GM18873 (cell line): Measurements from ENCODE around the gene ZNF569.
A peak's percentile ranks its signal among the peaks of the same experiment; 100 is the strongest.

Experiments
- ATAC-seq: cut with Tn5 transposase; IDR thresholded peaks from one replicate; pipeline ENCODE4 v1.9.1; 2021; ENCODE audit warnings: mild to moderate bottlenecking, moderate library complexity, moderate number of reproducible peaks; ENCODE audit not compliant: unreplicated experiment, low FRiP score

ZNF569 gene

DNA sequence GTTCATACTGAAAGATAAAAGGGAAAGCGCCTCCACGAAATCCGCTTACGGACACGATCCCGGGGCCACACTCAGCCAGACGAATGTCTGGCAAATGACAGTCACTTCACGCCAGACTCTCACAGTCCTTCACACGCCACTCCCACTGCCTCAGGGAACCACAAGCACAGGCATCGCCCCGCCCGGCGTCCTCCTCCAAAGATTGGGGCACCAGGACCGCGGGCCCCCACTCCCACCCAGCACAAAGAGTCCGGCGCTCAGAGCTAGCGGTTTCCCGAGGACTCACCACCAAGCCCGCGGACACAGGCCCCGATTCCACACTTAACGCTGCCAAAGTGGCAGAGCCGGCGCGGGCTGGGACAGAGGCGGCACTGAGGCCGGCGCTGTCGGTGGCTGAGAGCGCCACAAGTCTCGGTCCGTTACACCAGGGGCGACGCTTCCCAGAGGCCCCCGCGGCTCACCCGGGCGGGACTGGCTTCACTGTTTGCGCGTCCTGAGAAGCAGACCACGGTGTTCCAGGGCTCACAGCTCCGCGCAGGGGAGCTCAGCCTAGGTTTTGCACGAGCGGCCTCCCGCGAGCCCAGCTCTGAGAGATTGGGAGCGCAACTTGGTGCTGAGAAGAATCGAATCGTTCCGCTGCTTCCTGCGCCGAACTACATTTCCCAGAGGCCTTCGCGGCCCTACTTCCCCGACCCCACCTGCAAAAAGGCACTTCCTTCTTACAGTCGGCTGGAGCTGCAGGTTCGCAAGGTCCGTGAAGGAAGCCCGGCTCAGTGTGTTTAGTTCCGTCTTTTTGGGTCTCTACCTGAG, at the start of gene ZNF569:
TSS of gene ZNF569 (minus strand) at position 647 of the 810 bp plus-strand sequence. CDS start 22,523 bp downstream, outside the sequence.
- ATAC-seq: peak; percentile 57

DNA sequence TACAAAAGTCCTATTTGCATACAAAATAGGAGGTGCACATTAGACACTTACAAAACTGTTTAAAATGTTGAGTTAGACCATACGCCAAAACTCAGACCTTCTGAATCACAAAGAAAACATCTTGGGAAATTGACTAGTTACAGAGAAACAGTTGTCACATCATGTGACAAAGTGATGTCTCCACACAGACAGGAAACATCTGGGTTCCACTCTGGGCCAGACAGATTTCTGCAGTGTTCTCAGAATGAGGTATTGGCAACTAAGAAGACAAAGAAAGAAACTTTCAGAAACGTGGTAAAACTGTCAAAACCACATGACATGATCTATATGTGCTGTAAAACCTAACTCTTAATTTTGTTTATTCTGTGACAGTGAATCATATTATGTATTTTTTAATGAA, 46.2 kb upstream of the ZNF569 start:
- no peak for ATAC-seq

DNA sequence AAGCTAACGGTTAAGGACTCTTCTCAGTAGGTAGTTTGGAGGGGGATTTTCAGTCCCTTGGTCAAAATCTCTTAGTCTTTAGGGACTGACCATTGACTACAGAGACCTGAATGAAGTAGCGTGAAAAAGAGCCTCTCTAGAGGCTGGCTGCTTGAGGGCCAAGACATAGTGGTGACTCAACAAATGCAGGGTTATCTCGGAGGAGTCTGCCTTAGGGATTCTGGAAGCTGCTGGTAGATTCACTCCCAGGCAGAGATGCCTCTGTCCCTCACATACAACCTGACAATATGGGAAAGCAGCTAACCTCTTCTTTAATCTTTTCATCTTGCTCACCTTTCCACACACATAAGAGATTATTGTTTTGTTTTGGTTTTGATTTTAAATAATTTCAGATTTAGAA, 44.6 kb upstream of the ZNF569 start:
- ATAC-seq: no peak

DNA sequence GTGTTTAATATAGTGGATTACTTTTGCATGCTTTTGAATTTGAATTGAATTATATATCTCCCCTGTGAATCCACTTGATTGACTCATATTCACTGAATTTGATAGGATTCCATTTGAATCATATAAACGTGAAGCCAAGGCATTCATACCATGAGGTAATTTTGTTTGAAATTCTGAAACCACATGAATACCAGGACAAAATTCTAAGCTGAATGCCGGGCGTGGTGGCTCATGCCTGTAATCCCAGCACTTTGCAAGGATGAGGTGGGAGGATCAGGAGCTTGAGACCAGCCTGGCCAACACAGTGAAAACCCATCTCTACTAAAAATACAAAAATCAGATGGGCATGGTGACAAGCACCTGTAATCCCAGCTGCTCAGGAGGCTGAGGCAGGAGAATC, 43.9 kb upstream of the ZNF569 start:
- no peak for ATAC-seq

DNA sequence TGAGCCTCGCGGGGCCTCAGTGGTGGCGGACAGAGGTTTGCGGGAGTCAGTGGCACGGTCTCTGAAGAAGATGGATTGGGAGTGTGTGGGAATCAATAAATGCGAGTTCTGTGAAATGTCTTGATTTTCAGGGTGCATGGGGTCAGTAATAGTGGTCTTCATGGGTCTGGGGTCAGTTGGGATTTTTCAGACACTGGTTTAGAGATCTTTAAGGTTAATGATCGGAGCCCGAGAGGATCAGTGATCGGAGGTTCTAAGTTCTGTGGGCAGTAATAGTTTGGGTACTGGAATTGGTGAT, 39.9 kb upstream of the ZNF569 start:
- ATAC-seq: no peak

DNA sequence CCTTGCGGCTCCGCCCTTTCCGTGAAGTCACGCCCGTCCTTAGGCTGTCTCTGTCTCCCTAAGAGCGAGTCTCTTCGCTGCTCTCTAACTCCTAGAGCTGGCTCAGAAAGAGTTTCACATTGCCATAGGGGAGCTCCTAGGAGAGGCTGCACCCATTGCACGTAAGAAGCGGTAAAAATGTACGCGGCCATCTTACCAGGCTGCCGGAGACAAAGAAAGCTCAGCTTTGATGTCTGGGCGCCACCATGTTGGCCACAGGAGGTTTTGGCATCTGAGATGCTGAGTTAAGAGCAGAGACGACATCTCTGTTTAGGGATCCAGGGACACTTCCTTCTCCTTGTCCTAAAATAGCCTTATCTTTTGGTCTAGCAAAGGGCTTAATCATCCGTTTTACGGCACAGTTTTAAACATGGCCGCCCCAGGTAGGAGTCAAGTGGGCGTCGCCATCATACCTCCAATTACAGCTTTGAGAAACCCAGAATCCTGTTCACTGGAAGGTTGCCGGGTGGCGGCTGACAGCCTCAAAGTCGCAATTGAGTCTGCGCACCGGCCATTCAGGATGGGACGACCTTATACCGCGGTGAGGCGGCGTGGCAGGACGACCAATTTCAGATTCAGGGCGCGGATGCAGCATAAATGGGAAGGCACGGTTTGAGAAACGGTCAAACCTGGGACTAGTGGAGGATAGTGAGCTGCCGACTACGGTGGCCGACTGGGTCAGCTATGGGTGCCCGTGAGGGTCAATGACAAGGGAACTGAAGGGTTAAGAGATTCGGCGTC, 39.3 kb upstream of the ZNF569 start, which contains the start of gene ZNF793:
TSS of gene ZNF793 (plus strand) at position 553 of the 780 bp plus-strand sequence. CDS start 16,501 bp downstream, outside the sequence.
- peak; percentile 73 for ATAC-seq

GRCh38 chr19:37505958-37506386, 38.7 kb upstream of the ZNF569 start:
- ATAC-seq: no peak

DNA sequence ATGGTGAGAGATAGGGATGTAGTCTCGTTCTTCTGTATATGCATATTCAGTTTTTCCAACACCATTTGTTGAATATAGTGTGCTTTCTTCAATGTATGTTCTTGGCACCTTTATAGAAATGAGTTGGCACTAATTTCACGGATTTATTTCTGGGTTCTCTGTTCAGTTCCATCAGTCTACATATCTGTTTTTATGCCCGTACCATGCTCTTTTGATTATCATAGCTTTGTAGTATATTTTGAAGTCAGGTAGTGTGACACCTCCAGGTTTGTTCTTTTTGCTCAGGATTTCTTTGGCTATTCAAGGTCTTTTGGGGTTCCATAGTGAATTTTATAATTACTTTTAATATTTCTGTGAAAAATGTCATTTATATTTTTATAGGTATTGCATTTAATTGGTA, 25.0 kb upstream of the ZNF569 start:
- ATAC-seq: no peak

DNA sequence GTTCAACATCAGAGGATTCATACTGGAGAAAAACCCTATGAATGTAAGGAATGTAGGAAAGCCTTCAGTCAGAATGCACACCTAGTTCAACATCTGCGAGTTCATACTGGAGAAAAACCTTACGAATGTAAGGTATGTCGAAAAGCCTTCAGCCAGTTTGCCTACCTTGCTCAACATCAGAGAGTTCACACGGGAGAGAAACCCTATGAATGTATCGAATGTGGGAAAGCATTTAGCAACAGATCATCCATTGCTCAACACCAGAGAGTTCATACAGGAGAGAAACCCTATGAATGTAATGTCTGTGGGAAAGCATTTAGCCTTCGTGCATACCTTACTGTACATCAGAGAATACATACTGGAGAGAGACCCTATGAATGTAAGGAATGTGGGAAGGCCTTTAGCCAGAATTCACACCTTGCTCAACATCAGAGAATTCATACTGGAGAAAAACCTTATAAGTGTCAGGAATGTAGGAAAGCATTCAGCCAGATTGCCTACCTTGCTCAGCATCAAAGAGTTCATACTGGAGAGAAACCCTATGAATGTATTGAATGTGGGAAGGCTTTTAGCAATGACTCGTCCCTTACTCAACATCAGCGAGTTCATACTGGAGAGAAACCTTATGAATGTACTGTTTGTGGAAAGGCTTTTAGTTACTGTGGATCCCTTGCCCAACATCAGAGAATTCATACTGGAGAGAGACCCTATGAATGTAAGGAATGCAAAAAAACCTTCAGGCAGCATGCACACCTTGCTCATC, 17.3 kb upstream of the ZNF569 start:
- no peak for ATAC-seq

DNA sequence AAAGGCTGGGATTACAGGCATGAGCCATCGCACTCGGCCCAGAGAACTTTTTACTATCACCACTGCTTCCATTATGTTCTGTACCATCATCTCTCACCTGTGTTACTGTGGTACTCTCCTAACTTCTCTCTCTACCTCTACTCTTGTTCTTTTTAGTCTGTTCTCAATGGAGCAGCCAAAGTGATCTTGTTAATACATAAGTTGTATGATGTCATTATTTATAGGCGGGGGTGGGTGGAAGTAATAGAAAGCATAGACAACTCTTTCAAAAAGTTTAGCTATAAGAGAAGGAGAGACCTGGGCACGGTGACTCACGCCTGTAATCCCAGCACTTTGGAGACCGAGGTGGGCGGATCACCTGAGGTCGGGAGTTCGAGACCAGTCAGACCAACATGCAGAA, 4.9 kb upstream of the ZNF569 start:
- ATAC-seq: no peak

DNA sequence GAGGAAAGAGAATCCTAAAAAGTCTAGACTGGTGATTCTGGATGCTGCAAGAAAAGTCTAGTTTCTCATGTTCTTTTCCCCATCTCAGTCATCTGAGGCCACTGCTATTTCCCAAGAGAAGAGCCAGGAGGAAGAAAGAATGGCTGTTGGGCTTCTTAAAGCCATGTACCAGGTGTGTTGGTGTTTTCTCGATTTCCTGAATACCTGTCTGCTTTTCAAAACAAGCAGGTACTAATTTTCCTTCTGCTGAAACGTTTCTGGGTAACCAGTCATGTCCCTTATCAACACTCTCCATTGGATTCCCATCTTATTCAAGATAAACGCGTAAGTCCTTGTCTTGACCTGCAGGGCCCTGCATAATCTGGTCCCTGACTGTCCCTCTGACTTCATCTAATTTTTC, 3.0 kb upstream of the ZNF569 start:
- no peak for ATAC-seq

DNA sequence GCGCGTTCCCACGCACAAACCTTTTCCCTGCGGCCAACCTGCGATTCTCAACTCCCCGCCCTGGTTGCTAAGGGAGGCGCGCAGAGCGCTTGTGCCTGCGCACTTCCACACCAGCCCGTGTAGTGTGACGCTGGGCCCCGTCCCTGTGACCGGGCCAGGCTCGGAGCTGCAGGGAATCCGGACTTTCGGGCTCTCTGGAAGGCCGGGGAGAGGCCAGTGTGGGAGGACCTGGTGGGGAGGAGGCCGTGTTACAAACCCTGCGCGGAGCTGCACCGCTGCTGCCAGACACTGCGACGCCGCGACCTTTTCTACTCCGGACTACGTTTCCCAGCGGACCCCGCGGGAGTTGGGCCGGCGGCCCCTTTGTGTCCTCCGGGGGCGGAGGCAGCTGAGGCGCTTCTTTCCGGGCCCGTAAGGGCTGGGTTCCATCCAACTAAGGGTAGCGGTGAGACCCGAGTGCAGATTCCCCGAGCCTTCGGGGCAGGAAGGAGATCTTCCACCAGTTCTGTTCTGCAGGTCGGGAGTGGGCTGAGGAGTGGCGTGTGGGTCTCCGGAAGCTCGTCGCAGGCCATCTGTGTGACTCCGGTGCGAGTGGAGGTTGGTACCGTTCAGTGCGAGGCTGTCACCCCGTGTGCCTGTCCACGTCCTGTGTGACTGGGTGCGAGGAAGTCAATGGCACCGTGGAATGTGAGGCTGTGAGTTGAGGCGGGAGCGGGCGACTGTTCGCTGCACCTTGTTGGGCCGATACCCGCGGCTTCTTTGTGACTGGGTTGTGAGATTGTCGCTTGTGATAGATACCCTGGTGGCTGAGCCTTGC, 1.9 kb upstream of the ZNF569 start, which contains the start of gene ZNF570:
TSS of gene ZNF570 (plus strand) at position 396 of the 817 bp plus-strand sequence. CDS start 999 bp downstream, outside the sequence.
- peak; percentile 37 for ATAC-seq

DNA sequence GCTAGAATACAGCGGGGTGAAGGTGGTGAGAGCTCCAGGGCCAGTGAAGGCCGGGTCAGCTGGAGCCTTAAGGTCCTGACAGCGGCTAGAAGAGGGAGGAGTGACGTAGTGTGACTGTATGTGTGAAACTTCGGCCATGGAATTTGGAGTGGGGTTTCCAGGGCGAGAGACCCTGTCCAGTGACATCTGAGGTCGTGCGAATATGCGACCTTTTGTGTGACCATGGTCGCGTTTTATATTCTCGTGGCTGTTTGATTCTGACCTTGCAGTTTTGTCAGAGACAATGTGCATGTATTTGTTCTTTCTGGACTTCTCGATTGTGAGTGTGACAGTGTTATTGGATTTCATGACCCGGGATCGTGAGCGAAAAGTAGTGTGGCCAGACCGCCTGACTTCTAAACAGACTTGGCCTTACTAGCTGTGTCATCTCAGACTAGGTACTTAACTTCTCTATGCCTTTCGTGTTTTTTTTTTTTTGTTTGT, 405 bp upstream of the ZNF569 start:
- ATAC-seq: no peak

GRCh38 chr19:37466277-37466797, 907 bp downstream of the ZNF569 start:
- no peak for ATAC-seq

DNA sequence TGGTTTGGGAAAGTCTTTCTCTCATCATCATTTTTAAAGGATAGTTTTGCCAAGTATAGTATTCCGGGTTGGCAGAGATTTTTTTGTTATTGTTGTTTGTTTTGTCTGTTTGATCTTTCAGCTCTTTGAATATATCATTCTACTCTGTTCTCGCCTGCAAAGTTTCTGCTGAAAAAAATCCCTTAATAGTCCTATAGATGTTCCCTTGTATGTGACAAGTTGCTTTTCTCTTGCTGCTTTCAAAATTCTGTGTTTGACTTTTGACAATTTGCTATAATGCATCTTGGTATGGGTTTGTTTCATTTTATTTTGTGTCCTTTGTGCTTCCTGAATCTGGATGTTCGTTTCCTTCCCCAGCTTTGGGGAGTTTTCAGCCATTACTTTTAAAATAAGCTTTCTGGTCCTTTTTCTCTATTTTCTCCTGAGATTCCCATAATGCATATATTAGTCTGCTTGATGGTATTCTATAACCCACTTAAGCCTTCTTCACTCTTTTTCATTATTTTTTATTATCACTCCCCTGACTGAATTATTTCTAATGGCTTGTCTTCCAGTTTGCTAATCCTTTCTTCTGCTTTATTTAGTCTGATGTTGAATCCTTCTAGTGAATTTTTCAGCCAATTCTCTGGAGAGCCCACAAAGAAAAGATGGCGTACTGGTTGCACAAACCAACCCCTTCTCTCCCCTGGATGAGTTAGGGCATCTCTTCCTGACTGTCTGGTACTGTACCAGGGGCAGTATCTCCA, 14.6 kb downstream of the ZNF569 start:
- no peak for ATAC-seq

- ATAC-seq: no peak
Observed at GRCh38 chr19:37413313-37414084, 53.7 kb downstream of the ZNF569 start.

DNA sequence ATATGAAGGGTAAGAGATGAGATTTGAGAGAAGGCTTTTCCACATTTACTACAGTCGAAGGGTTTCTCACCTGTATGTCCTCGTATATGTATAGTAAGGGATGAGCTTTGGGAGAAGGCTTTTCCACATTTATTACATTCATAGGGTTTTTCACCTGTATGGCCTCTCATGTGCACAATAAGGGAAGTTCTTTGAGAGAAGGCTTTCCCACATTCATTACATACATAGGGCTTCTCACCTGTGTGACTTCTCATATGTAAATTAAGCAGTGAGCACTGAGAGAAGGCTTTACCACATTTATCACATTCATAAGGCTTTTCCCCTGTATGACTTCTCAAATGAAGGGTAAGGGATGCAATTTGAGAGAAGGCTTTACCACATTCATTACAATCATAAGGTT, 54.5 kb downstream of the ZNF569 start:
- ATAC-seq: no peak
